ENCODE data around the gene SPTBN1.

Gene SPTBN1

DNA sequence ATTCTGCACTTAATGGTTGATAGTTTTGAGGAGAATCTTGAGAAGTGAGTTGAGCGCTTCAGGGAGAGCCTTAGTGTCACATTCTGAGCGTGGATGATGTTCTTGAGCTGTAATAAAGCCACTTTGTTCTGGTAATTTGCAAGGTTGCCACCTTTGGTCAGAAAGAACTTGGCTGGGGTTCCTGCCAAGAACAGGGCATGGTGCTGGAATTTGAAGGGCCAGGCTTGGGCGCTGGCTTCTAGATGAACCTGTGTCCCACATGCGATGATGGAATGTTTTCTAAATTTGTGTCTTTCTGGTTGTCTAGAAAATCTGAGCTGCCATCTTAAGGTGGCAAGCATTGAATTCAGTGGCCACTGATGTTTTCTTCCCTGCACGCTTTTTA is 143.2 kb downstream of the SPTBN1 start:
- Histone ChIP-seq H3K9ac (ENCODE audit: low read depth, low read length, poor library complexity, severe bottlenecking) (no peak overlapping the region), H3K9me3 (ENCODE audit: insufficient read depth, low read depth, low read length) (no peaks in the 10 kb centered on the region), H4K20me1 (ENCODE audit: insufficient read depth, low read length, poor library complexity, severe bottlenecking) (peaks cover 89% of the 10 kb centered on the region), H3K4me2 (ENCODE audit: low read depth, low read length, poor library complexity, severe bottlenecking) (no peak overlapping the region), H3K79me2 (ENCODE audit: insufficient read depth, low read length) (peaks cover 100% of the 10 kb centered on the region), H3K27me3 (ENCODE audit: insufficient read depth, low read length, poor library complexity, severe bottlenecking) (no peaks in the 10 kb centered on the region), H3F3A (ENCODE audit: low read depth) (no peaks in the 10 kb centered on the region), H3K9me2 (replicated peaks; ENCODE audit: low read depth, low read length) (no peaks in the 10 kb centered on the region), H3K4me3 (ENCODE audit: low read length, poor library complexity, severe bottlenecking) (no peak overlapping the region), H3K4me1 (ENCODE audit: insufficient read depth, low read length, poor library complexity, severe bottlenecking) (peaks cover 63% of the 10 kb centered on the region), H3K36me3 (ENCODE audit: insufficient read depth, low read length) (peaks cover 52% of the 10 kb centered on the region; the same call in 1 of the 2 replicates), H2AFZ (ENCODE audit: low read length) (no peak overlapping the region)
- TF ChIP-seq, protein P1, sequence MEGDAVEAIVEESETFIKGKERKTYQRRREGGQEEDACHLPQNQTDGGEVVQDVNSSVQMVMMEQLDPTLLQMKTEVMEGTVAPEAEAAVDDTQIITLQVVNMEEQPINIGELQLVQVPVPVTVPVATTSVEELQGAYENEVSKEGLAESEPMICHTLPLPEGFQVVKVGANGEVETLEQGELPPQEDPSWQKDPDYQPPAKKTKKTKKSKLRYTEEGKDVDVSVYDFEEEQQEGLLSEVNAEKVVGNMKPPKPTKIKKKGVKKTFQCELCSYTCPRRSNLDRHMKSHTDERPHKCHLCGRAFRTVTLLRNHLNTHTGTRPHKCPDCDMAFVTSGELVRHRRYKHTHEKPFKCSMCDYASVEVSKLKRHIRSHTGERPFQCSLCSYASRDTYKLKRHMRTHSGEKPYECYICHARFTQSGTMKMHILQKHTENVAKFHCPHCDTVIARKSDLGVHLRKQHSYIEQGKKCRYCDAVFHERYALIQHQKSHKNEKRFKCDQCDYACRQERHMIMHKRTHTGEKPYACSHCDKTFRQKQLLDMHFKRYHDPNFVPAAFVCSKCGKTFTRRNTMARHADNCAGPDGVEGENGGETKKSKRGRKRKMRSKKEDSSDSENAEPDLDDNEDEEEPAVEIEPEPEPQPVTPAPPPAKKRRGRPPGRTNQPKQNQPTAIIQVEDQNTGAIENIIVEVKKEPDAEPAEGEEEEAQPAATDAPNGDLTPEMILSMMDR (conservative IDR thresholded peaks at IDR 0.05; ENCODE audit: low read length): no peak
- no peak for TF ChIP-seq EZH2phosphoT487 (IDR thresholded peaks at IDR 0.05; ENCODE audit: borderline replicate concordance)

GRCh38 chr2:54599914-54600313 is 143.8 kb downstream of the SPTBN1 start:
- Histone ChIP-seq H3K79me2 (ENCODE audit: insufficient read depth, low read length) (peaks cover 100% of the 10 kb centered on the region), H3K36me3 (ENCODE audit: insufficient read depth, low read length) (peaks cover 52% of the 10 kb centered on the region; the same call in 1 of the 2 replicates), H4K20me1 (ENCODE audit: insufficient read depth, low read length, poor library complexity, severe bottlenecking) (peaks cover 94% of the 10 kb centered on the region)

GRCh38 chr2:54601339-54601738 is 145.2 kb downstream of the SPTBN1 start:
- Histone ChIP-seq H3K9me3 (ENCODE audit: insufficient read depth, low read depth, low read length) (no peaks in the 10 kb centered on the region), H3K4me3 (ENCODE audit: low read length, poor library complexity, severe bottlenecking) (no peak overlapping the region), H3K9me2 (replicated peaks; ENCODE audit: low read depth, low read length) (no peaks in the 10 kb centered on the region), H2AFZ (ENCODE audit: low read length) (no peak overlapping the region), H3K27me3 (ENCODE audit: insufficient read depth, low read length, poor library complexity, severe bottlenecking) (no peaks in the 10 kb centered on the region), H3K36me3 (ENCODE audit: insufficient read depth, low read length) (peaks cover 38% of the 10 kb centered on the region; the same call in 1 of the 2 replicates), H3F3A (ENCODE audit: low read depth) (no peaks in the 10 kb centered on the region), H3K4me1 (ENCODE audit: insufficient read depth, low read length, poor library complexity, severe bottlenecking) (peaks cover 61% of the 10 kb centered on the region), H3K4me2 (ENCODE audit: low read depth, low read length, poor library complexity, severe bottlenecking) (no peak overlapping the region), H4K20me1 (ENCODE audit: insufficient read depth, low read length, poor library complexity, severe bottlenecking) (peaks cover 93% of the 10 kb centered on the region), H3K79me2 (ENCODE audit: insufficient read depth, low read length) (peaks cover 100% of the 10 kb centered on the region), H3K9ac (ENCODE audit: low read depth, low read length, poor library complexity, severe bottlenecking) (no peak overlapping the region)
- TF ChIP-seq, protein P1 (conservative IDR thresholded peaks at IDR 0.05; ENCODE audit: low read length): no peak
- TF ChIP-seq EZH2phosphoT487 (IDR thresholded peaks at IDR 0.05; ENCODE audit: borderline replicate concordance): no peak

More at GRCh38 chr2:54599914-54600313, 143.8 kb downstream of the SPTBN1 start:
- H3F3A ChIP-seq (ENCODE audit: low read depth): no peaks in the 10 kb centered on the region
- no peaks in the 10 kb centered on the region for H3K9me2 ChIP-seq (replicated peaks; ENCODE audit: low read depth, low read length)
- H3K27me3 ChIP-seq (ENCODE audit: insufficient read depth, low read length, poor library complexity, severe bottlenecking): no peaks in the 10 kb centered on the region
- no peak overlapping the region for H3K4me3 ChIP-seq (ENCODE audit: low read length, poor library complexity, severe bottlenecking)
- TF ChIP-seq, protein P1 (conservative IDR thresholded peaks at IDR 0.05; ENCODE audit: low read length): no peak
- TF ChIP-seq EZH2phosphoT487 (IDR thresholded peaks at IDR 0.05; ENCODE audit: borderline replicate concordance): no peak
- no peak overlapping the region for H3K9ac ChIP-seq (ENCODE audit: low read depth, low read length, poor library complexity, severe bottlenecking)
- no peaks in the 10 kb centered on the region for H3K9me3 ChIP-seq (ENCODE audit: insufficient read depth, low read depth, low read length)
- no peak overlapping the region for H2AFZ ChIP-seq (ENCODE audit: low read length)
- H3K4me2 ChIP-seq (ENCODE audit: low read depth, low read length, poor library complexity, severe bottlenecking): no peak overlapping the region
- peaks cover 69% of the 10 kb centered on the region for H3K4me1 ChIP-seq (ENCODE audit: insufficient read depth, low read length, poor library complexity, severe bottlenecking)
